ENCODE measurements around the gene HMGN3. TPM values are rescaled to one million over a fixed set of nuclear protein-coding genes. Genes with fewer than 3 reads are reported as not detected.

The HMGN3 gene
- total and polyA plus RNA-seq, 2 experiments from 2014 or later: 129 to 266 TPM

DNA sequence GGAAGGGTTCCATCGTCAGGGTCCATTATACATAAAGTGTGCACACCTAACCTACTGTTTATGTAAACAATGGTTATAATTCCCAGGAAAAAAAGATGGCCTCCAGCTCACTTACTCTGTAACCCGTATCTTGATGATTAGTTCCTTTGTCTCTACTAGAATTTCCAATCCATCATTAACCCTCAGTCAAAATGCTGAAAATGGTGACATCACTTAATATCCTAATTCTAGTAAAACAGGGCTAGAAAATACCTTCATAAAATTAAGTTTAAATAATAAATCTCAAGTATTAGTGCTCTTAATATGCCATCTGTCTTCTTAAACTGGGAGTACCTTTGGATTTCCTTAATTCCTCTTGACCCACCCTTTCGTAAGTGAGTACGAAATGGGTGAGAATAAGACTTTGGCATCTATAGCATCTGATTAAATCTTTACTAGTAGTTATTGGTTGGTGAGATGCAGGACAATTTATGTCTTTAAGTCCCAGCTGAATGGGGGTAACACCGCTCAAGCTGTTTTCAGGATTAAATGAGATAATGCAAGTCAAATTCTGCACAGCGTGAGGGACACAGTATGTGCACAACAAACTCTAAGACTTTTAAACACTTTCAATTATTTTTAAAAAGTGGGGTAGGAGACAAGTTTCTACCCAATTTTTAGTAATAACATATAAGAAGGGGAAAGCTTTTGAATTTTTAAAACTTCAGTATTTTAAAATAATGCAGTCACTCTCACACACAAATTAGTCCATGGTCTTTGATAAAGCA is 1.6 kb downstream of the HMGN3 start:
- H3K4me2 ChIP-seq: peak overlapping the region; percentile 77
- no peaks in the 10 kb centered on the region for H3K9me3 ChIP-seq (ENCODE audit: low read depth)
- TF ChIP-seq, protein P1, sequence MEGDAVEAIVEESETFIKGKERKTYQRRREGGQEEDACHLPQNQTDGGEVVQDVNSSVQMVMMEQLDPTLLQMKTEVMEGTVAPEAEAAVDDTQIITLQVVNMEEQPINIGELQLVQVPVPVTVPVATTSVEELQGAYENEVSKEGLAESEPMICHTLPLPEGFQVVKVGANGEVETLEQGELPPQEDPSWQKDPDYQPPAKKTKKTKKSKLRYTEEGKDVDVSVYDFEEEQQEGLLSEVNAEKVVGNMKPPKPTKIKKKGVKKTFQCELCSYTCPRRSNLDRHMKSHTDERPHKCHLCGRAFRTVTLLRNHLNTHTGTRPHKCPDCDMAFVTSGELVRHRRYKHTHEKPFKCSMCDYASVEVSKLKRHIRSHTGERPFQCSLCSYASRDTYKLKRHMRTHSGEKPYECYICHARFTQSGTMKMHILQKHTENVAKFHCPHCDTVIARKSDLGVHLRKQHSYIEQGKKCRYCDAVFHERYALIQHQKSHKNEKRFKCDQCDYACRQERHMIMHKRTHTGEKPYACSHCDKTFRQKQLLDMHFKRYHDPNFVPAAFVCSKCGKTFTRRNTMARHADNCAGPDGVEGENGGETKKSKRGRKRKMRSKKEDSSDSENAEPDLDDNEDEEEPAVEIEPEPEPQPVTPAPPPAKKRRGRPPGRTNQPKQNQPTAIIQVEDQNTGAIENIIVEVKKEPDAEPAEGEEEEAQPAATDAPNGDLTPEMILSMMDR (IDR thresholded peaks at IDR 0.05; ENCODE audit: poor library complexity): no peak
- TF ChIP-seq EZH2phosphoT487 (IDR thresholded peaks at IDR 0.05; ENCODE audit: low read depth, severe bottlenecking, unreplicated experiment) (no peak), EZH2 (IDR thresholded peaks at IDR 0.05; ENCODE audit: borderline replicate concordance) (no peak)
- no peaks in the 10 kb centered on the region for H3K27me3 ChIP-seq
- peak overlapping the region; percentile 96 for H2AFZ ChIP-seq
- no peaks in the 10 kb centered on the region for H4K20me1 ChIP-seq (ENCODE audit: insufficient read depth, poor library complexity, severe bottlenecking)
- peak overlapping the region; percentile 96 for H3K27ac ChIP-seq
- H3K79me2 ChIP-seq: peaks cover 53% of the 10 kb centered on the region
- H3K4me3 ChIP-seq: peak overlapping the region; percentile 99
- H3K4me1 ChIP-seq (ENCODE audit: insufficient read depth): no peaks in the 10 kb centered on the region
- no peaks in the 10 kb centered on the region for H3K36me3 ChIP-seq (replicated peaks; ENCODE audit: insufficient read depth, low read depth)
- WGBS (ENCODE audit: low lambda C conversion rate, missing lambda C conversion rate): 80% methylated on average over 6 of the region's 6 CpGs
- no peak for DNase-seq (ENCODE audit: low spot score)
- no peaks in the 10 kb centered on the region for H3K9me2 ChIP-seq (replicated peaks; ENCODE audit: insufficient read depth)

GRCh38 chr6:79231666-79232065 is 2.8 kb downstream of the HMGN3 start:
- Histone ChIP-seq H3K9me3 (ENCODE audit: low read depth) (no peaks in the 10 kb centered on the region), H3K27me3 (no peaks in the 10 kb centered on the region), H3K4me3 (no peak overlapping the region), H3K4me1 (ENCODE audit: insufficient read depth) (peaks cover 4% of the 10 kb centered on the region), H3K36me3 (replicated peaks; ENCODE audit: insufficient read depth, low read depth) (no peaks in the 10 kb centered on the region), H4K20me1 (ENCODE audit: insufficient read depth, poor library complexity, severe bottlenecking) (no peaks in the 10 kb centered on the region), H3K9me2 (replicated peaks; ENCODE audit: insufficient read depth) (no peaks in the 10 kb centered on the region), H3K4me2 (peak overlapping the region; percentile 77), H3K79me2 (peaks cover 65% of the 10 kb centered on the region), H2AFZ (no peak overlapping the region), H3K27ac (no peak overlapping the region)
- TF ChIP-seq, protein P1 (IDR thresholded peaks at IDR 0.05; ENCODE audit: poor library complexity): no peak
- TF ChIP-seq EZH2phosphoT487 (IDR thresholded peaks at IDR 0.05; ENCODE audit: low read depth, severe bottlenecking, unreplicated experiment) (no peak), EZH2 (IDR thresholded peaks at IDR 0.05; ENCODE audit: borderline replicate concordance) (no peak)
- DNase-seq (ENCODE audit: low spot score): no peak

DNA sequence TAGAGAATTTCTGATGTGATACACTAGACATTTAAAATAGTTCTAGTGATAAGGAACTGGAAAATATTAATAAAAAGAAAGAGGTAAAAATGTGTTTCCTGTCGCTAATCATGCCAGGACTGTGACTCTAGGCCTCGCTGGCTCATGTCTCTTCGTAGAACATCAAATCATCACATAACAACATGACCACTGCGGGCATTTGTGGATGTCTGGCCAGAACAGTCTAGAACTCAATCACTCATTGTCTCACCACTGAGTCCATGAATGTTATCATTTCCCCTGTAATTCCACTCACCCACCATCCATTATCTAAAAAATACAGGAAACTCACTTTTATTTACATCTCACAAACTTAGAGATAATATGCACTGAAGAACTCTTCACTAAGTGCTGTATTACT is 3.4 kb downstream of the HMGN3 start:
- peaks cover 71% of the 10 kb centered on the region for H3K79me2 ChIP-seq
- no peaks in the 10 kb centered on the region for H4K20me1 ChIP-seq (ENCODE audit: insufficient read depth, poor library complexity, severe bottlenecking)
- H3K9me2 ChIP-seq (replicated peaks; ENCODE audit: insufficient read depth): no peaks in the 10 kb centered on the region
- H3K4me3 ChIP-seq: no peak overlapping the region
- no peaks in the 10 kb centered on the region for H3K27me3 ChIP-seq
- no peak for DNase-seq (ENCODE audit: low spot score)
- 90% methylated on average over 4 of the region's 4 CpGs for WGBS (ENCODE audit: low lambda C conversion rate, missing lambda C conversion rate)
- peak overlapping the region; percentile 77 for H3K4me2 ChIP-seq
- no peaks in the 10 kb centered on the region for H3K36me3 ChIP-seq (replicated peaks; ENCODE audit: insufficient read depth, low read depth)
- no peak overlapping the region for H2AFZ ChIP-seq
- peaks cover 8% of the 10 kb centered on the region for H3K4me1 ChIP-seq (ENCODE audit: insufficient read depth)
- H3K27ac ChIP-seq: peak overlapping the region; percentile 11
- no peaks in the 10 kb centered on the region for H3K9me3 ChIP-seq (ENCODE audit: low read depth)
- TF ChIP-seq, protein P1 (IDR thresholded peaks at IDR 0.05; ENCODE audit: poor library complexity): no peak
- TF ChIP-seq EZH2 (IDR thresholded peaks at IDR 0.05; ENCODE audit: borderline replicate concordance) (no peak), EZH2phosphoT487 (IDR thresholded peaks at IDR 0.05; ENCODE audit: low read depth, severe bottlenecking, unreplicated experiment) (no peak)
